Measurements from ENCODE around the gene FIGNL2. TPM values are rescaled to one million over a fixed set of nuclear protein-coding genes. Genes with fewer than 3 reads are reported as not detected.

FIGNL2 gene
- total and polyA plus RNA-seq, 2 of the 4 experiments (the other 2 are of a cell fraction), result under 0.01 to 0.12 TPM

DNA sequence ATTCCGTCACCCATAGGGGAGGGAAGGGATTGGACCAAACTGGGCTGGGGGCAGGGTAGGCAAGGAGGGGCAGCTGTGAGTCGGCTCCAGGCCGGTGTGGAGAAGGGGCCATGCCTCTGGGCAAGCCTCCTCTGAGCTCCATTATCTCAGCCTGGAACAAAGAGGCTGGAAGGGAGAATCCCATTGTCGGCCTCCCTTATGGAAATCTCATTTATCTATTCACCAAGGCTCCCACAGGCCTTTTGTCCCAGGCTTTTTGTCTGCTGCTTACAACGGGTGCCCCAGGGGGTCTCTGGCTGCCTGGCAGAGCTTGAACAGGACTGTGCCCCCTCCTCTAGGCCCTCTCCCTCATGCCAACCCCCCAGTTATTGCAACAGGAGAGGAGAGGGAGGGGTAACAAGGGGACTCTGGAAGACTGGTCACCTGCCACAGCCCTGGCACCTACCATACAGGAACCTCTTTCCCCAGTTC, 19.5 kb downstream of the FIGNL2 start:
- no peak for DNase-seq
- Histone ChIP-seq H2AK9ac (replicated peaks; ENCODE audit: low read depth, low read length, poor library complexity) (no peak overlapping the region), H4K8ac (ENCODE audit: low read depth in 2 of 2, low read length in 2 of 2) (no peak overlapping the region), H3K4me3 (ENCODE audit: insufficient read depth, low read depth, low read length) (no peak overlapping the region), H3K27me3 (ENCODE audit: control insufficient read depth, insufficient read depth, low read length) (peaks cover 35% of the 10 kb centered on the region), H3K4ac (ENCODE audit: low read depth, low read length) (no peak overlapping the region), H2BK20ac (ENCODE audit: low read depth, low read length) (no peak overlapping the region), H2BK5ac (ENCODE audit: low read depth, low read length, poor library complexity, severe bottlenecking) (no peak overlapping the region), H3K14ac (replicated peaks; ENCODE audit: low read depth, low read length) (no peak overlapping the region), H2BK15ac (ENCODE audit: low read depth, low read length) (no peak overlapping the region), H3K9me1 (ENCODE audit: insufficient read depth, low read length) (0 out of 2 replicates have a peak, but pooled peaks cover 4% of the 10 kb centered on the region), H3K4me1 (ENCODE audit: control insufficient read depth, insufficient read depth, low read length) (no peaks in the 10 kb centered on the region), H4K20me1 (ENCODE audit: insufficient read depth, low read length) (no peaks in the 10 kb centered on the region), H3K9me3 (ENCODE audit: control insufficient read depth, insufficient read depth, low read length) (no peaks in the 10 kb centered on the region), H3K79me1 (ENCODE audit: low read depth in 1 of 2, low read length in 2 of 2) (no peaks in the 10 kb centered on the region), H3K23ac (ENCODE audit: low read depth, low read length) (no peak overlapping the region), H2AK5ac (ENCODE audit: low read depth, low read length) (no peak overlapping the region), H2AFZ (replicated peaks; ENCODE audit: low read length, poor library complexity) (no peak overlapping the region), H4K91ac (ENCODE audit: insufficient read depth, low read depth, low read length) (no peak overlapping the region), H3K4me2 (ENCODE audit: low read depth, low read length) (no peak overlapping the region), H3K18ac (ENCODE audit: low read depth, low read length) (no peak overlapping the region), H3K36me3 (ENCODE audit: control insufficient read depth, insufficient read depth, low read length) (no peaks in the 10 kb centered on the region), H4K5ac (ENCODE audit: low read depth, low read length) (no peak overlapping the region), H3K9ac (ENCODE audit: low read depth, low read length) (no peak overlapping the region), H2BK120ac (ENCODE audit: low read depth, low read length) (no peak overlapping the region), H3K27ac (ENCODE audit: insufficient read depth, low read length) (no peak overlapping the region), H3K56ac (ENCODE audit: extremely low read depth, insufficient read depth, low read length) (no peak overlapping the region)
- ATAC-seq (ENCODE audit: low read depth), result no peak
- BruUV-seq (replicated peaks), result no TSS peak
- in situ Hi-C loops (cut with MboI; ENCODE audit: low sequenced_read_pairs), result no loop called here
- no peak for TF ChIP-seq BHLHE40 (IDR thresholded peaks at IDR 0.05; ENCODE audit: low read depth, low read length)
- no peak for TF ChIP-seq NFE2L2 (IDR thresholded peaks at IDR 0.05; ENCODE audit: low read depth, low read length)
- TF ChIP-seq FOS (IDR thresholded peaks at IDR 0.05; ENCODE audit: low read depth, low read length), result no peak
- TF ChIP-seq, protein P1, sequence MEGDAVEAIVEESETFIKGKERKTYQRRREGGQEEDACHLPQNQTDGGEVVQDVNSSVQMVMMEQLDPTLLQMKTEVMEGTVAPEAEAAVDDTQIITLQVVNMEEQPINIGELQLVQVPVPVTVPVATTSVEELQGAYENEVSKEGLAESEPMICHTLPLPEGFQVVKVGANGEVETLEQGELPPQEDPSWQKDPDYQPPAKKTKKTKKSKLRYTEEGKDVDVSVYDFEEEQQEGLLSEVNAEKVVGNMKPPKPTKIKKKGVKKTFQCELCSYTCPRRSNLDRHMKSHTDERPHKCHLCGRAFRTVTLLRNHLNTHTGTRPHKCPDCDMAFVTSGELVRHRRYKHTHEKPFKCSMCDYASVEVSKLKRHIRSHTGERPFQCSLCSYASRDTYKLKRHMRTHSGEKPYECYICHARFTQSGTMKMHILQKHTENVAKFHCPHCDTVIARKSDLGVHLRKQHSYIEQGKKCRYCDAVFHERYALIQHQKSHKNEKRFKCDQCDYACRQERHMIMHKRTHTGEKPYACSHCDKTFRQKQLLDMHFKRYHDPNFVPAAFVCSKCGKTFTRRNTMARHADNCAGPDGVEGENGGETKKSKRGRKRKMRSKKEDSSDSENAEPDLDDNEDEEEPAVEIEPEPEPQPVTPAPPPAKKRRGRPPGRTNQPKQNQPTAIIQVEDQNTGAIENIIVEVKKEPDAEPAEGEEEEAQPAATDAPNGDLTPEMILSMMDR (conservative IDR thresholded peaks at IDR 0.05; ENCODE audit: low read depth, low read length), result no peak
- TF ChIP-seq RFX5 (IDR thresholded peaks at IDR 0.05; ENCODE audit: low read depth, low read length), result no peak
- TF ChIP-seq MAFK (IDR thresholded peaks at IDR 0.05; ENCODE audit: low read depth, low read length), result no peak
- TF ChIP-seq SMC3 (IDR thresholded peaks at IDR 0.05; ENCODE audit: low read depth, low read length), result no peak
- TF ChIP-seq, protein P2, sequence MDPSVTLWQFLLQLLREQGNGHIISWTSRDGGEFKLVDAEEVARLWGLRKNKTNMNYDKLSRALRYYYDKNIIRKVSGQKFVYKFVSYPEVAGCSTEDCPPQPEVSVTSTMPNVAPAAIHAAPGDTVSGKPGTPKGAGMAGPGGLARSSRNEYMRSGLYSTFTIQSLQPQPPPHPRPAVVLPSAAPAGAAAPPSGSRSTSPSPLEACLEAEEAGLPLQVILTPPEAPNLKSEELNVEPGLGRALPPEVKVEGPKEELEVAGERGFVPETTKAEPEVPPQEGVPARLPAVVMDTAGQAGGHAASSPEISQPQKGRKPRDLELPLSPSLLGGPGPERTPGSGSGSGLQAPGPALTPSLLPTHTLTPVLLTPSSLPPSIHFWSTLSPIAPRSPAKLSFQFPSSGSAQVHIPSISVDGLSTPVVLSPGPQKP (IDR thresholded peaks at IDR 0.05; ENCODE audit: borderline replicate concordance, low read depth, low read length), result no peak
- no peak for TF ChIP-seq RCOR1 (IDR thresholded peaks at IDR 0.05; ENCODE audit: insufficient replicate concordance, low read length)
- no peak for TF ChIP-seq RAD21 (IDR thresholded peaks at IDR 0.05; ENCODE audit: low read length)
- no peak for TF ChIP-seq MAZ (IDR thresholded peaks at IDR 0.05; ENCODE audit: borderline replicate concordance, low read depth, low read length)
- no CpG with 5 or more reads among the region's 5 CpGs for WGBS, 2 experiments (ENCODE audit: extremely low coverage in 2 of 2, insufficient read length in 1 of 2)
- ChIA-PET POLR2A (ENCODE audit: unreplicated experiment) (no interaction called here), CTCF (no interaction called here)
- dilution Hi-C loops (cut with HindIII; ENCODE audit: low sequenced_read_pairs, unreplicated experiment), result no loop called here
- intact Hi-C loops (cut with micrococcal nuclease), result no loop called here

Data from IMR-90 (cell line).